ENCODE results near the gene CREB3L2. TPM values are rescaled to one million over a fixed set of nuclear protein-coding genes. Genes with fewer than 3 reads are reported as not detected.

Gene CREB3L2
- total and polyA plus RNA-seq, 10 of the 15 experiments (the other 5 are each of a cell fraction or from before 2014, with no cell fraction given): 6.4 to 67.1 (median 26.2) TPM

- TF ChIP-seq SUPT20H (IDR thresholded peaks at IDR 0.05; ENCODE audit: borderline replicate concordance, control insufficient read depth, low read depth, low read length): no peak
- TF ChIP-seq NFIC (IDR thresholded peaks at IDR 0.05; ENCODE audit: low read depth, low read length): no peak
- peak; percentile 60 for TF ChIP-seq CUX1 (IDR thresholded peaks at IDR 0.05; ENCODE audit: insufficient replicate concordance, low read depth, low read length)
- TF ChIP-seq NFYB (IDR thresholded peaks at IDR 0.05; ENCODE audit: insufficient read depth, low read depth, low read length): no peak
- TF ChIP-seq POU2F2 (IDR thresholded peaks at IDR 0.05; ENCODE audit: borderline replicate concordance, low read depth, low read length): no peak; the same call in 2 of the 3 replicates
- peak; percentile 63 to 65; a peak in 3 of 4 replicates for TF ChIP-seq BHLHE40 (IDR thresholded peaks at IDR 0.05; ENCODE audit: borderline replicate concordance in 1 of 2, low read depth in 2 of 2, low read length in 1 of 2)
- TF ChIP-seq NR2F1 (conservative IDR thresholded peaks at IDR 0.05): peak; percentile 30; the same call in 1 of the 2 replicates
- TF ChIP-seq, protein P1, sequence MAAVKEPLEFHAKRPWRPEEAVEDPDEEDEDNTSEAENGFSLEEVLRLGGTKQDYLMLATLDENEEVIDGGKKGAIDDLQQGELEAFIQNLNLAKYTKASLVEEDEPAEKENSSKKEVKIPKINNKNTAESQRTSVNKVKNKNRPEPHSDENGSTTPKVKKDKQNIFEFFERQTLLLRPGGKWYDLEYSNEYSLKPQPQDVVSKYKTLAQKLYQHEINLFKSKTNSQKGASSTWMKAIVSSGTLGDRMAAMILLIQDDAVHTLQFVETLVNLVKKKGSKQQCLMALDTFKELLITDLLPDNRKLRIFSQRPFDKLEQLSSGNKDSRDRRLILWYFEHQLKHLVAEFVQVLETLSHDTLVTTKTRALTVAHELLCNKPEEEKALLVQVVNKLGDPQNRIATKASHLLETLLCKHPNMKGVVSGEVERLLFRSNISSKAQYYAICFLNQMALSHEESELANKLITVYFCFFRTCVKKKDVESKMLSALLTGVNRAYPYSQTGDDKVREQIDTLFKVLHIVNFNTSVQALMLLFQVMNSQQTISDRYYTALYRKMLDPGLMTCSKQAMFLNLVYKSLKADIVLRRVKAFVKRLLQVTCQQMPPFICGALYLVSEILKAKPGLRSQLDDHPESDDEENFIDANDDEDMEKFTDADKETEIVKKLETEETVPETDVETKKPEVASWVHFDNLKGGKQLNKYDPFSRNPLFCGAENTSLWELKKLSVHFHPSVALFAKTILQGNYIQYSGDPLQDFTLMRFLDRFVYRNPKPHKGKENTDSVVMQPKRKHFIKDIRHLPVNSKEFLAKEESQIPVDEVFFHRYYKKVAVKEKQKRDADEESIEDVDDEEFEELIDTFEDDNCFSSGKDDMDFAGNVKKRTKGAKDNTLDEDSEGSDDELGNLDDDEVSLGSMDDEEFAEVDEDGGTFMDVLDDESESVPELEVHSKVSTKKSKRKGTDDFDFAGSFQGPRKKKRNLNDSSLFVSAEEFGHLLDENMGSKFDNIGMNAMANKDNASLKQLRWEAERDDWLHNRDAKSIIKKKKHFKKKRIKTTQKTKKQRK (IDR thresholded peaks at IDR 0.05; ENCODE audit: low read depth, low read length): no peak
- no peak for TF ChIP-seq PRDM15 (CRISPR knock-in tag; IDR thresholded peaks at IDR 0.05)
- TF ChIP-seq BMI1 (IDR thresholded peaks at IDR 0.05; ENCODE audit: borderline replicate concordance): peak; percentile 81
- TF ChIP-seq MTA3 (IDR thresholded peaks at IDR 0.05; ENCODE audit: borderline replicate concordance, low read length): no peak
- no peak for TF ChIP-seq NFYA (IDR thresholded peaks at IDR 0.05; ENCODE audit: borderline replicate concordance, low read depth, low read length)
- TF ChIP-seq EGR1 (IDR thresholded peaks at IDR 0.05; ENCODE audit: borderline replicate concordance in 1 of 2, low read depth in 2 of 2, low read length in 2 of 2): peak in 1 of 2 experiments; percentile 85; a peak in 2 of 3 replicates
- no peak for TF ChIP-seq MYC (IDR thresholded peaks at IDR 0.05; ENCODE audit: insufficient read depth, insufficient read length, insufficient replicate concordance, low read length, severe bottlenecking)
- 0 out of 2 replicates have a peak, but pooled peaks have one; percentile 79 for TF ChIP-seq WRNIP1 (IDR thresholded peaks at IDR 0.05; ENCODE audit: borderline replicate concordance, low read depth, low read length)
- TF ChIP-seq POLR2A (IDR thresholded peaks at IDR 0.05; ENCODE audit: low read depth, low read length): peak; percentile 41; the same call in 1 of the 2 replicates
These were observed 16.5 kb downstream of the CREB3L2 start (continued) for GRCh38 chr7:137985253-137985896.

Data from GM12878 (cell line).